T-cell (primary cell): Measurements from ENCODE around the gene ADAMTS17. TPM values are rescaled to one million over a fixed set of nuclear protein-coding genes. Genes with fewer than 3 reads are reported as not detected.

ENCODE experiments used
- ATAC-seq, 4 experiments: fragments of 200-7000 bp in 3 of 4; fragments of 150-1000 bp in 1 of 4; cut with Tn5 transposase; replicated peaks in 1 of 4; 1 replicate in 3 of 4; 2 replicates in 1 of 4; pipeline ENCODE4 v1.10.0; 2021; ENCODE audit warnings: moderate library complexity in 3 of 4, mild to moderate bottlenecking in 2 of 4, moderate number of reproducible peaks in 1 of 4
- CTCF ChIA-PET, 2 donors: fragments of 300-600 bp; sonication (Branson Sonifier 250); formaldehyde crosslinking; loops; one replicate each; lab custom pipeline; 2022; ENCODE audit warnings: antibody characterized with exemption in 2 of 2; lab: Charles Lee
- POLR2A ChIA-PET, 2 donors: fragments of 300-600 bp; sonication (Branson Sonifier 250); formaldehyde crosslinking; loops; one replicate each; lab custom pipeline; 2022; ENCODE audit warnings: antibody characterized with exemption in 2 of 2; lab: Charles Lee
- DNase-seq, 35 experiments: peaks; one replicate each; pipeline versions ENCODE4 v3.0.0 to v3.0.0-alpha.2; 2013 to 2023
- H3K27ac ChIP-seq: one replicate; pipeline ENCODE4 v1.5.1; 2013; ENCODE audit warnings: low read length
- H3K27me3 ChIP-seq, 2 experiments: replicated peaks in 1 of 2; 1 replicate in 1 of 2; 2 replicates in 1 of 2; pipeline versions ENCODE4 v1.6.1 to v1.7.0; 2013; ENCODE audit warnings: low read length in 1 of 2, mixed read lengths in 1 of 2; ENCODE audit not compliant: control insufficient read depth in 2 of 2, insufficient read depth in 2 of 2; ENCODE audit errors: extremely low read depth in 1 of 2
- H3K36me3 ChIP-seq, 2 donors: 1 replicate in 1 of 2; 2 replicates in 1 of 2; pipeline versions ENCODE4 v1.6.1 to v1.7.0; 2013; ENCODE audit warnings: low read length in 1 of 2; ENCODE audit not compliant: control insufficient read depth in 2 of 2, insufficient read depth in 1 of 2; ENCODE audit errors: extremely low read depth in 1 of 2
- H3K4me1 ChIP-seq, 2 experiments: 1 replicate in 1 of 2; 2 replicates in 1 of 2; pipeline versions ENCODE4 v1.6.1 to v1.7.0; 2013; ENCODE audit warnings: low read length in 2 of 2, mixed read lengths in 1 of 2; ENCODE audit not compliant: insufficient read depth in 2 of 2, control insufficient read depth in 1 of 2; ENCODE audit errors: extremely low read depth in 1 of 2
- H3K4me3 ChIP-seq, 2 donors: 1 replicate in 1 of 2; 2 replicates in 1 of 2; pipeline versions ENCODE4 v1.5.1 to v1.7.0; 2013; ENCODE audit warnings: mild to moderate bottlenecking in 2 of 2, low read length in 1 of 2, moderate library complexity in 1 of 2; ENCODE audit not compliant: control insufficient read depth in 1 of 2; ENCODE audit errors: extremely low read depth in 1 of 2
- H3K9me3 ChIP-seq: 2 replicates; pipeline ENCODE4 v1.7.0; 2013
- H3K27ac Mint-ChIP-seq, 2 donors: one replicate each; pipeline ENCODE4 v1.8.0; 2020 to 2021; ENCODE audit warnings: mild to moderate bottlenecking in 2 of 2, mixed read lengths in 2 of 2
- H3K27me3 Mint-ChIP-seq, 2 donors: one replicate each; pipeline ENCODE4 v1.8.0; 2021 to 2022; ENCODE audit warnings: mixed read lengths in 2 of 2
- H3K36me3 Mint-ChIP-seq: one replicate; pipeline ENCODE4 v1.8.0; 2021; ENCODE audit warnings: mixed read lengths
- H3K4me1 Mint-ChIP-seq, 3 donors: one replicate each; pipeline ENCODE4 v1.8.0; 2020 to 2022; ENCODE audit warnings: mixed read lengths in 3 of 3, mild to moderate bottlenecking in 1 of 3
- H3K4me3 Mint-ChIP-seq, 3 donors: one replicate each; pipeline ENCODE4 v1.8.0; 2020 to 2022; ENCODE audit warnings: mild to moderate bottlenecking in 3 of 3, mixed read lengths in 3 of 3, moderate library complexity in 3 of 3
- H3K9me3 Mint-ChIP-seq, 3 donors: one replicate each; pipeline ENCODE4 v1.8.0; 2020 to 2022; ENCODE audit warnings: mixed read lengths in 3 of 3
- WGBS: methylation state at CpG from one replicate; pipeline ENCODE4 v1.1.5; 2013; ENCODE audit warnings: missing lambda C conversion rate; ENCODE audit not compliant: insufficient coverage; 5-methylcytosine and 5-hydroxymethylcytosine counted together
- total RNA-seq, 35 experiments: library from RNA in 6 of 35; stranded (reverse) in 6 of 35; fragments of 120-200 nt in 1 of 35; gene quantifications; one replicate each; pipeline versions ENCODE4 v1.2.1 to v1.2.4 and lab custom pipeline; 2013 to 2026

Gene ADAMTS17
- total RNA-seq, 5 donors from 2014 or later (not counting 1 experiment from before 2014, with no cell fraction given): 8.9 to 17.8 (median 11.6) TPM

- H3K36me3 Mint-ChIP-seq: peaks cover 55% of the 10 kb centered on the region
- H3K27me3 Mint-ChIP-seq: no peaks in the 10 kb centered on the region
- no peak overlapping the region for H3K27ac Mint-ChIP-seq
- ChIA-PET POLR2A (no interaction called here), CTCF (interaction anchor here (0.6 kb wide), 2 partner anchors 9 to 51 kb away, joined by 3 to 5 read pairs; no protein-coding TSS in a partner anchor)
- ATAC-seq: no peak
- Histone ChIP-seq H3K27me3 (peaks cover 0 to 4% of the 10 kb centered on the region in 2 experiments), H3K4me3 (no peak overlapping the region), H3K4me1 (no peaks in the 10 kb centered on the region), H3K36me3 (peaks cover 0 to 4% of the 10 kb centered on the region in 2 donors), H3K27ac (no peak overlapping the region), H3K9me3 (peaks cover 2% of the 10 kb centered on the region)
- no peaks in the 10 kb centered on the region for H3K4me1 Mint-ChIP-seq
- 82% methylated on average over 5 of the region's 5 CpGs for WGBS
- DNase-seq: no peak
- H3K9me3 Mint-ChIP-seq: peaks cover 5 to 31% (median 13%) of the 10 kb centered on the region in 3 donors
- no peak overlapping the region for H3K4me3 Mint-ChIP-seq
Observed at GRCh38 chr15:100124936-100125335, 216.8 kb downstream of the ADAMTS17 start.

DNA sequence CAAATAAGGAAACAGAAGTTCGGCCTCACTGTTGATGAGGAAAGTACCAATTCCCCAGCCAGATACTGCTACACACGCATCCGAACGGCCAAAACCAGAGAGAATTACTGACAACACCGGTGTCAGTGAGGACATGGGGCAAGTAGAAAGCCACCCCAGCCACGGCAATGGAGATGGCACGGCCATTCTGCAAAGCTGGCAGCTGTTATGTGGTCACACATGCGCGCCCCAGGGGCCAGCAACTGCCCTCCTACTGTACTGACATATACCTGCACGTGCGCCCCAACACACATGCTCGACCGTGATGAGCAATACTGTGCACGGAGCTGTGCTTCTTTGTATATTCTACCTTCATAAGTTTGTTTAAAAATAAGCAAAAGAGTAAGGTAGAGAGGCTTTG is 217.4 kb downstream of the ADAMTS17 start:
- H3K27ac Mint-ChIP-seq: no peak overlapping the region
- H3K4me3 Mint-ChIP-seq: no peak overlapping the region
- Histone ChIP-seq H3K4me1 (no peaks in the 10 kb centered on the region), H3K27ac (no peak overlapping the region), H3K27me3 (peaks cover 0 to 4% of the 10 kb centered on the region in 2 experiments), H3K4me3 (no peak overlapping the region), H3K9me3 (peaks cover 2% of the 10 kb centered on the region), H3K36me3 (peaks cover 0 to 4% of the 10 kb centered on the region in 2 donors)
- H3K9me3 Mint-ChIP-seq: peaks cover 5 to 36% (median 15%) of the 10 kb centered on the region in 3 donors
- no peak for ATAC-seq
- no peak for DNase-seq
- no peaks in the 10 kb centered on the region for H3K27me3 Mint-ChIP-seq
- peaks cover 61% of the 10 kb centered on the region for H3K36me3 Mint-ChIP-seq
- WGBS: 88% methylated on average over 7 of the region's 14 CpGs
- POLR2A ChIA-PET: no interaction called here
- H3K4me1 Mint-ChIP-seq: no peaks in the 10 kb centered on the region
- CTCF ChIA-PET: interaction anchor here (0.6 kb wide), 2 partner anchors 9 to 52 kb away, joined by 3 to 5 read pairs; no protein-coding TSS in a partner anchor

DNA sequence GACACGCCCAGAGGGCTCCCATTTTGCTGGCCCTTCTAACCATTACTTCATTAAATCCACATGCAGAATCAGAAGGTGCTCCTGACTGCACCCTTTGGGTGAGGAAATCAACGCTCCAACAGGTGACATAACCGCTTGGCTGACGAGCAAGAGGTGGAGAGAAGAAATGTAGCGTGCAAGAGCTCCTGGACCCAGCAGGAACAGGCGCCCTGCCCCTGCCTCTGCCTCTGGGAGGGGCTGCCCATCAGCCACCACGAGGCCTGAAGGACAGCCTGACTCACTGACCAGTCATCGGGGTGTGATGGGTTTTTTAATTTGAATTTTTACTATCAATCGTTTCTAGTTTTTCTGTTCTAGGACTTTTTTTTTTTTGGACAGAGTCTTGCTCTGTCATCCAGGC is 218.2 kb downstream of the ADAMTS17 start:
- H3K27me3 Mint-ChIP-seq: no peaks in the 10 kb centered on the region
- H3K27ac ChIP-seq: no peak overlapping the region
- ATAC-seq (no peak), DNase-seq (no peak)
- CTCF ChIA-PET: no interaction called here
- H3K36me3 ChIP-seq: peaks cover 0 to 4% of the 10 kb centered on the region in 2 donors
- no peaks in the 10 kb centered on the region for H3K4me1 ChIP-seq
- H3K9me3 ChIP-seq: peaks cover 2% of the 10 kb centered on the region
- no peak overlapping the region for H3K4me3 Mint-ChIP-seq
- WGBS: 87% methylated on average over 9 of the region's 9 CpGs
- H3K4me3 ChIP-seq: no peak overlapping the region
- peaks cover 0 to 2% of the 10 kb centered on the region in 2 experiments for H3K27me3 ChIP-seq
- H3K4me1 Mint-ChIP-seq: no peaks in the 10 kb centered on the region
- POLR2A ChIA-PET: no interaction called here
- H3K9me3 Mint-ChIP-seq: peaks cover 5 to 37% (median 15%) of the 10 kb centered on the region in 3 donors
- H3K27ac Mint-ChIP-seq: no peak overlapping the region
- H3K36me3 Mint-ChIP-seq: peaks cover 69% of the 10 kb centered on the region

DNA sequence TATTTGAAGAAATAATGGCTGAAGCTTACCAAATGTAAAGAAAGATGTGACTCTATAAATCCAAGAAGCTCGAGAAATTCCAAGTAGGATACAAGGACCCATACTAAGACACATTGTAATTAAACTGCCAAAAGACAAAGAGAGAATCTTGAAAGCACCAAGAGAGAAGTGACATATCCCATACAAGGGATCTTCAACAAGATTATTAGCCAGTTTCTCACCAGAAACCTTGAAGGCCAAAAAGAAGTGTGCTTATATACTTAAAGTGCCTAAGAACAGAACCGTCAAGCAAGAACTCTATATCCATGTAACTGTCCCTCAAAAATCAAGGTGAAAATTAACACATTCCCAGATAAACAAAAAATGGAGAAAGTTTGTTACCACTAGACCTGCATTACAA is 220.5 kb downstream of the ADAMTS17 start:
- Mint-ChIP-seq H3K4me3 (no peak overlapping the region), H3K9me3 (peaks cover 5 to 37% (median 15%) of the 10 kb centered on the region in 3 donors), H3K27me3 (no peaks in the 10 kb centered on the region), H3K36me3 (peaks cover 64% of the 10 kb centered on the region), H3K27ac (no peak overlapping the region), H3K4me1 (no peaks in the 10 kb centered on the region)
- ATAC-seq (no peak), DNase-seq (no peak)
- Histone ChIP-seq H3K9me3 (peaks cover 2% of the 10 kb centered on the region), H3K36me3 (peaks cover 0 to 4% of the 10 kb centered on the region in 2 donors), H3K4me3 (no peak overlapping the region), H3K27ac (no peak overlapping the region), H3K4me1 (no peaks in the 10 kb centered on the region), H3K27me3 (no peaks in the 10 kb centered on the region)
- ChIA-PET POLR2A (no interaction called here), CTCF (no interaction called here)
- WGBS: no CpG with 5 or more reads among the region's 2 CpGs

- Histone ChIP-seq H3K36me3 (peaks cover 0 to 4% of the 10 kb centered on the region in 2 donors), H3K4me1 (no peaks in the 10 kb centered on the region), H3K27me3 (no peaks in the 10 kb centered on the region), H3K4me3 (no peak overlapping the region), H3K9me3 (peaks cover 2% of the 10 kb centered on the region), H3K27ac (no peak overlapping the region)
- Mint-ChIP-seq H3K27me3 (no peaks in the 10 kb centered on the region), H3K27ac (no peak overlapping the region), H3K4me3 (no peak overlapping the region), H3K36me3 (peaks cover 58% of the 10 kb centered on the region), H3K9me3 (peaks cover 5 to 37% (median 15%) of the 10 kb centered on the region in 3 donors), H3K4me1 (no peaks in the 10 kb centered on the region)
- no CpG with 5 or more reads among the region's 1 CpG for WGBS
- no peak for ATAC-seq
- no peak for DNase-seq
- ChIA-PET POLR2A (no interaction called here), CTCF (interaction anchor here in 1 of 2 donors (0.6 kb wide), 1 partner anchor 822 kb away, joined by 3 read pairs; no protein-coding TSS in a partner anchor)
Observed at GRCh38 chr15:100120111-100120510, 221.7 kb downstream of the ADAMTS17 start.

DNA sequence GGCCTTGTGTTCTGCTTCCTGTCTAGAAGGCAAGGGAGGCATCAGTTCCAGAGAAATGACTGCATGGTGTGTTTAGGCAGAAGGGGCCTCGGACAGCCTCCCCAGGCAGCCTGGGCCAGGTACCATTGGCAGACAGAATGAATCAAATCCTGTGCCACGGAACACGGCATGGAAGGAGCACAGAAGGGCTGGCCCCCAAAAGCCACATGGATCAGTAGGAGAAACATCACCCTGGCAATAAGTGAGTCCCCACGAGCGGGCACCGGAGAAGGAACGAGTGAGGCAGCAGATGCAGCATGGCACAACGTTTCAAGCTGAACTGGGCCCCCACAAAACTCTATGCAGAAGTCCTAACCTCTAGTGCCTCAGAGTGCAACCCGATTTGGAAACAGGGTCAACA is 223.2 kb downstream of the ADAMTS17 start:
- H3K27ac ChIP-seq: no peak overlapping the region
- ChIA-PET POLR2A (no interaction called here), CTCF (no interaction called here)
- H3K36me3 Mint-ChIP-seq: peaks cover 51% of the 10 kb centered on the region
- H3K4me3 ChIP-seq: no peak overlapping the region
- WGBS: 100% methylated on average over 7 of the region's 9 CpGs
- H3K27me3 ChIP-seq: no peaks in the 10 kb centered on the region
- H3K4me1 Mint-ChIP-seq: peaks cover 4 to 14% (median 5%) of the 10 kb centered on the region in 3 donors
- DNase-seq (no peak), ATAC-seq (no peak)
- H3K4me1 ChIP-seq: peaks cover 0 to 8% of the 10 kb centered on the region in 2 experiments
- H3K4me3 Mint-ChIP-seq: no peak overlapping the region
- peaks cover 5 to 37% (median 15%) of the 10 kb centered on the region in 3 donors for H3K9me3 Mint-ChIP-seq
- peaks cover 0 to 4% of the 10 kb centered on the region in 2 donors for H3K36me3 ChIP-seq
- no peaks in the 10 kb centered on the region for H3K27me3 Mint-ChIP-seq
- no peak overlapping the region for H3K27ac Mint-ChIP-seq
- peaks cover 2% of the 10 kb centered on the region for H3K9me3 ChIP-seq
